Activated T-helper 1 cell treated with Interleukin-2 at 50 U/mL for 16 hours (primary cell): ENCODE results near the gene PKP1.

Source experiments
- DNase-seq: peaks from one replicate; pipeline ENCODE4 v3.0.0-alpha.2; 2020; ENCODE audit warnings: low read depth

Gene PKP1

GRCh38 chr1:201351617-201352016 lies 68.3 kb downstream of the PKP1 start:
- DNase-seq, result no peak

GRCh38 chr1:201353186-201353940 lies 70.1 kb downstream of the PKP1 start:
- no peak for DNase-seq

- no peak for DNase-seq
Observed at GRCh38 chr1:201354151-201354900, 71.0 kb downstream of the PKP1 start.

- no peak for DNase-seq
Observed at GRCh38 chr1:201354901-201355295, 71.6 kb downstream of the PKP1 start.

- no peak for DNase-seq
Observed at GRCh38 chr1:201355471-201355870, 72.2 kb downstream of the PKP1 start.

GRCh38 chr1:201356236-201356635 lies 72.9 kb downstream of the PKP1 start:
- no peak for DNase-seq

GRCh38 chr1:201356701-201357100 lies 73.4 kb downstream of the PKP1 start:
- DNase-seq, result no peak

GRCh38 chr1:201357211-201357610 lies 73.9 kb downstream of the PKP1 start:
- DNase-seq, result no peak

GRCh38 chr1:201357636-201358348 lies 74.5 kb downstream of the PKP1 start:
- DNase-seq, result no peak

- no peak for DNase-seq
Observed at GRCh38 chr1:201358596-201358995, 75.3 kb downstream of the PKP1 start.

GRCh38 chr1:201359031-201359872 lies 75.9 kb downstream of the PKP1 start:
- DNase-seq, result no peak

- DNase-seq, result no peak
Observed at GRCh38 chr1:201359873-201360210, 76.5 kb downstream of the PKP1 start.

GRCh38 chr1:201360486-201360885 lies 77.2 kb downstream of the PKP1 start:
- no peak for DNase-seq

- DNase-seq, result no peak
Observed at GRCh38 chr1:201360901-201361651, 77.8 kb downstream of the PKP1 start.

- no peak for DNase-seq
Observed at GRCh38 chr1:201361652-201362504, 78.6 kb downstream of the PKP1 start.

- DNase-seq, result no peak
Observed at GRCh38 chr1:201362906-201363305, 79.6 kb downstream of the PKP1 start.

- no peak for DNase-seq
Observed at GRCh38 chr1:201363467-201363866, 80.2 kb downstream of the PKP1 start.

GRCh38 chr1:201364808-201365105 lies 81.5 kb downstream of the PKP1 start:
- DNase-seq, result no peak

GRCh38 chr1:201365251-201365650 lies 81.9 kb downstream of the PKP1 start:
- no peak for DNase-seq

- DNase-seq, result no peak
Observed at GRCh38 chr1:201366696-201367095, 83.4 kb downstream of the PKP1 start.

GRCh38 chr1:201369209-201369608 lies 85.9 kb downstream of the PKP1 start:
- no peak for DNase-seq
